NCI-H1105 treated with DMSO at 0.1 percent for 48 hours (cell line): ENCODE results near the gene ATP6V0E1.

Experiments used
- DNase-seq: peaks from one replicate; lab custom pipeline; 2025; lab: John Stamatoyannopoulos, UW

ATP6V0E1 gene

GRCh38 chr5:173078878-173079277, 95.3 kb downstream of the ATP6V0E1 start:
- no peak for DNase-seq
